K562 (cell line): Measurements from ENCODE around the gene MRPL58. TPM values are rescaled to one million over a fixed set of nuclear protein-coding genes. Genes with fewer than 3 reads are reported as not detected.
A peak's percentile ranks its signal among the peaks of the same experiment; 100 is the strongest.

Source experiments
- CHCHD3 ChIP-seq: fragments of 250-450 bp; sonication (Bioruptor Pico); IDR thresholded peaks from 2 replicates; pipeline ENCODE4 v2.1.2; 2022; ENCODE audit warnings: mild to moderate bottlenecking
- ETS2 ChIP-seq: IDR thresholded peaks from 2 replicates; pipeline ENCODE4 v1.6.1; 2016; ENCODE audit warnings: borderline replicate concordance, missing genetic modification characterization, mild to moderate bottlenecking, moderate library complexity, missing compliant biosample characterization; ENCODE audit not compliant: poor library complexity, severe bottlenecking
- KDM4B ChIP-seq, 2 experiments: fragments of 450-650 bp in 1 of 2; sonication (generic) in 1 of 2; IDR thresholded peaks; 2 replicates each; pipeline ENCODE4 v1.6.1; 2016 to 2017; ENCODE audit warnings: borderline replicate concordance in 2 of 2, antibody characterized with exemption in 1 of 2, low read depth in 1 of 2, mild to moderate bottlenecking in 1 of 2
- LEF1 ChIP-seq: fragments of 450-650 bp; IDR thresholded peaks from 2 replicates; pipeline ENCODE4 v1.6.1; 2016; ENCODE audit warnings: mild to moderate bottlenecking
- MNT ChIP-seq, 2 experiments: fragments of 450-650 bp; conservative IDR thresholded peaks; 2 replicates each; pipeline ENCODE4 v1.6.1; 2017; ENCODE audit warnings: mild to moderate bottlenecking in 2 of 2, moderate library complexity in 2 of 2
- RBFOX2 ChIP-seq: fragments of 200-400 bp; formaldehyde crosslinking; IDR thresholded peaks from 2 replicates; pipeline ENCODE4 v1.6.1; 2017; ENCODE audit warnings: low read depth, mild to moderate bottlenecking, low read length, moderate library complexity
- USF2 ChIP-seq: sonication (generic); formaldehyde crosslinking; IDR thresholded peaks from 2 replicates; pipeline ENCODE4 v1.5.0; 2020; ENCODE audit warnings: missing genetic modification reagents
- ZBTB33 ChIP-seq: sonication (generic); formaldehyde crosslinking; IDR thresholded peaks from 2 replicates; pipeline ENCODE4 v1.8.1; 2023; ENCODE audit warnings: mild to moderate bottlenecking, missing genetic modification reagents
- ZNF146 ChIP-seq: IDR thresholded peaks from one replicate; pipeline ENCODE4 v1.6.1; 2018; ENCODE audit warnings: missing compliant biosample characterization; ENCODE audit not compliant: unreplicated experiment
- ZNF561 ChIP-seq: fragments of 450-650 bp; formaldehyde crosslinking; conservative IDR thresholded peaks from 2 replicates; pipeline ENCODE4 v1.4.0; 2020; ENCODE audit warnings: mild to moderate bottlenecking, moderate library complexity
- ZNF584 ChIP-seq: fragments of 200-800 bp; sonication (Bioruptor generic); IDR thresholded peaks from 2 replicates; pipeline ENCODE4 v1.6.1; 2016; ENCODE audit warnings: low read depth, mild to moderate bottlenecking, missing genetic modification characterization, missing compliant biosample characterization
- polyA plus RNA-seq, 8 experiments: library from polyadenylated mRNA; depleted of rRNA in 4 of 8; stranded (reverse) in 5 of 8; unstranded in 3 of 8; fragments of >200 nt; fragmentation: Nextera tagmentation in 2 of 8; fragmentation: Illumina TruSeq in 1 of 8; extraction: Ambion mirVana in 2 of 8; extraction: Trizol in 1 of 8; gene quantifications; 2 replicates each; pipeline versions ENCODE4 v1.2.1 to v1.2.3, GENCODE V29; 2011 to 2014; ENCODE audit warnings: inconsistent platforms in 1 of 8, missing spikeins in 1 of 8
- total RNA-seq, 7 experiments: library from RNA; depleted of rRNA in 6 of 7; stranded (reverse); fragments of >200 nt in 6 of 7; fragmentation: Illumina TruSeq in 2 of 7; extraction: Trizol in 2 of 7; gene quantifications; 2 replicates each; pipeline versions ENCODE4 v1.2.1 to v1.2.3, GENCODE V29; 2011 to 2021; ENCODE audit warnings: low replicate concordance in 1 of 7
- TF ChIP-seq, protein P1 (sequence below): sonication (generic); formaldehyde crosslinking; IDR thresholded peaks from 2 replicates; pipeline ENCODE4 v1.8.0; 2023; ENCODE audit warnings: missing genetic modification reagents, mild to moderate bottlenecking, borderline replicate concordance
- TF ChIP-seq, protein P2 (sequence below): fragments of 250-450 bp; sonication (Bioruptor Pico); IDR thresholded peaks from 2 replicates; pipeline ENCODE4 v1.4.0; 2020; ENCODE audit warnings: mild to moderate bottlenecking, moderate library complexity

MRPL58 gene
- total and polyA plus RNA-seq, 9 of the 15 experiments (the other 6 are each of a cell fraction or from before 2014, with no cell fraction given) = 30.8 to 107 (median 72.4) TPM

DNA sequence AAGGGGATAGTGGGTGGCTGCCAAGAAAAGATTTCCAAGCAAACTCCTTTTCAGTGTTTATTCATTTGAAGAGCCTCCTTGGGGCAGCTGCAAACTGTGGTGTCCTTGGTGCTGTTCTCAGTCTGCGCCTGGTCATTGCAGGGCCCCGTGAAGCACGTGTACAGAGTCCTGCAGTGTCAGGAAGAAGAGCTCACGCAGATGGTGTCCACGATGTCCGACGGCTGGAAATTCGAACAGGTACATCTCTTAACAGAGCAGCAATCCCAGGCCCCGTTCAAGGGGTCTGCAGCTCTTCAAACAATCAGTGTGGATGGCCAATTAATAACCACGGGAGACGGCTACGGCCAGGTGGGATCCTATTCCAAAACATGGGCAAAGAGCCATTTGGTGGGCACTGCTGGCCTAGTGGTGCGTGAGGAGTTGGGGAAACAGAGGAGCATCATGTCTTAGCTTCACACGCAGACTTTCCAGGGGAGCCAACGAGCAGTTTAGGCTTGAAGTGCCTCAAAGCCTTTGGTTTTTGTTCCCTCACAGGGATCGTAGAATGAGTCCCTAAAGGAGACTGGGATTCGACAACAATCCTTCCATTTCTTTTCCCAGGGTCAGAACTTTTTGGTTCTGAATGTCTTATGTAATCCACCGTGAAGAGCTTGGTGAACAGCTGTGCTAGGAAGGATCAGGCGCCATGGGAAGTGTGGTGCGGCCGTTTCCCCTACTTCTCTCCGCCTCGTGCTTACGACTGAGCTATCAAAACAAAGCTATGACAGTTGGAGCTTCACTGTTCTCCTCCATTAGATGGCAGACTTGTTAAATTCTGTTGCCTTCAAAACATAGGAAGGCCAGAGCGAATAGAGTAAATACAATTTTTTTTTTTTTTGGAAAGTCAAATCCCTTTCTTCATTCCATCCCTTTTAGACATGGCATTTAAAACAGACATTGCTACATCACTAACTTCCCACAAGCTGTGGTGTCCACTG is 47.2 kb downstream of the MRPL58 start (continued):
- TF ChIP-seq, protein P1, sequence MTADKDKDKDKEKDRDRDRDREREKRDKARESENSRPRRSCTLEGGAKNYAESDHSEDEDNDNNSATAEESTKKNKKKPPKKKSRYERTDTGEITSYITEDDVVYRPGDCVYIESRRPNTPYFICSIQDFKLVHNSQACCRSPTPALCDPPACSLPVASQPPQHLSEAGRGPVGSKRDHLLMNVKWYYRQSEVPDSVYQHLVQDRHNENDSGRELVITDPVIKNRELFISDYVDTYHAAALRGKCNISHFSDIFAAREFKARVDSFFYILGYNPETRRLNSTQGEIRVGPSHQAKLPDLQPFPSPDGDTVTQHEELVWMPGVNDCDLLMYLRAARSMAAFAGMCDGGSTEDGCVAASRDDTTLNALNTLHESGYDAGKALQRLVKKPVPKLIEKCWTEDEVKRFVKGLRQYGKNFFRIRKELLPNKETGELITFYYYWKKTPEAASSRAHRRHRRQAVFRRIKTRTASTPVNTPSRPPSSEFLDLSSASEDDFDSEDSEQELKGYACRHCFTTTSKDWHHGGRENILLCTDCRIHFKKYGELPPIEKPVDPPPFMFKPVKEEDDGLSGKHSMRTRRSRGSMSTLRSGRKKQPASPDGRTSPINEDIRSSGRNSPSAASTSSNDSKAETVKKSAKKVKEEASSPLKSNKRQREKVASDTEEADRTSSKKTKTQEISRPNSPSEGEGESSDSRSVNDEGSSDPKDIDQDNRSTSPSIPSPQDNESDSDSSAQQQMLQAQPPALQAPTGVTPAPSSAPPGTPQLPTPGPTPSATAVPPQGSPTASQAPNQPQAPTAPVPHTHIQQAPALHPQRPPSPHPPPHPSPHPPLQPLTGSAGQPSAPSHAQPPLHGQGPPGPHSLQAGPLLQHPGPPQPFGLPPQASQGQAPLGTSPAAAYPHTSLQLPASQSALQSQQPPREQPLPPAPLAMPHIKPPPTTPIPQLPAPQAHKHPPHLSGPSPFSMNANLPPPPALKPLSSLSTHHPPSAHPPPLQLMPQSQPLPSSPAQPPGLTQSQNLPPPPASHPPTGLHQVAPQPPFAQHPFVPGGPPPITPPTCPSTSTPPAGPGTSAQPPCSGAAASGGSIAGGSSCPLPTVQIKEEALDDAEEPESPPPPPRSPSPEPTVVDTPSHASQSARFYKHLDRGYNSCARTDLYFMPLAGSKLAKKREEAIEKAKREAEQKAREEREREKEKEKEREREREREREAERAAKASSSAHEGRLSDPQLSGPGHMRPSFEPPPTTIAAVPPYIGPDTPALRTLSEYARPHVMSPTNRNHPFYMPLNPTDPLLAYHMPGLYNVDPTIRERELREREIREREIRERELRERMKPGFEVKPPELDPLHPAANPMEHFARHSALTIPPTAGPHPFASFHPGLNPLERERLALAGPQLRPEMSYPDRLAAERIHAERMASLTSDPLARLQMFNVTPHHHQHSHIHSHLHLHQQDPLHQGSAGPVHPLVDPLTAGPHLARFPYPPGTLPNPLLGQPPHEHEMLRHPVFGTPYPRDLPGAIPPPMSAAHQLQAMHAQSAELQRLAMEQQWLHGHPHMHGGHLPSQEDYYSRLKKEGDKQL = no peak
- no peak for TF ChIP-seq CHCHD3
- TF ChIP-seq ZBTB33 (CRISPR knock-in tag) = peak; percentile 20; the same call in 1 of the 2 replicates
- no peak for TF ChIP-seq LEF1
- peak; percentile 61 to 79 for TF ChIP-seq MNT (conservative IDR thresholded peaks at IDR 0.05)
- TF ChIP-seq USF2 (CRISPR knock-in tag) = no peak
- no peak for TF ChIP-seq ETS2 (tag)
- TF ChIP-seq, protein P2, sequence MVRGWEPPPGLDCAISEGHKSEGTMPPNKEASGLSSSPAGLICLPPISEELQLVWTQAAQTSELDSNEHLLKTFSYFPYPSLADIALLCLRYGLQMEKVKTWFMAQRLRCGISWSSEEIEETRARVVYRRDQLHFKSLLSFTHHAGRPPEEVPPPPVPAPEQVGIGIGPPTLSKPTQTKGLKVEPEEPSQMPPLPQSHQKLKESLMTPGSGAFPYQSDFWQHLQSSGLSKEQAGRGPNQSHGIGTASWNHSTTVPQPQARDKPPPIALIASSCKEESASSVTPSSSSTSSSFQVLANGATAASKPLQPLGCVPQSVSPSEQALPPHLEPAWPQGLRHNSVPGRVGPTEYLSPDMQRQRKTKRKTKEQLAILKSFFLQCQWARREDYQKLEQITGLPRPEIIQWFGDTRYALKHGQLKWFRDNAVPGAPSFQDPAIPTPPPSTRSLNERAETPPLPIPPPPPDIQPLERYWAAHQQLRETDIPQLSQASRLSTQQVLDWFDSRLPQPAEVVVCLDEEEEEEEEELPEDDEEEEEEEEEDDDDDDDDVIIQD (CRISPR knock-in tag) = no peak
- TF ChIP-seq ZNF561 = no peak
- TF ChIP-seq ZNF584 (CRISPR knock-in tag) = no peak
- no peak for TF ChIP-seq ZNF146 (CRISPR knock-in tag)
- TF ChIP-seq KDM4B (IDR thresholded peaks at IDR 0.05; ENCODE audit: borderline replicate concordance in 2 of 2, low read depth in 1 of 2) = no peak
- 0 out of 2 replicates have a peak, but pooled peaks have one; percentile 0 for TF ChIP-seq RBFOX2
